Endothelial cell of umbilical vein (primary cell): ENCODE measurements around the gene FAAH.

Experiments
- CTCF ChIP-seq, 2 donors: IDR thresholded peaks; 1 replicate in 1 of 2; 2 replicates in 1 of 2; pipeline ENCODE4 v1.5.1; 2011; ENCODE audit warnings: low read length in 2 of 2, mild to moderate bottlenecking in 2 of 2, moderate library complexity in 2 of 2, control low read depth in 1 of 2, inconsistent platforms in 1 of 2, low read depth in 1 of 2; ENCODE audit not compliant: insufficient read depth in 1 of 2; ENCODE audit errors: extremely low read depth in 1 of 2
- EZH2 ChIP-seq: IDR thresholded peaks from 2 replicates; pipeline ENCODE4 v1.6.1; 2012; ENCODE audit warnings: borderline replicate concordance, low read depth, mild to moderate bottlenecking, moderate library complexity, low read length, inconsistent platforms; ENCODE audit not compliant: severe bottlenecking
- FOS ChIP-seq: IDR thresholded peaks from 2 replicates; pipeline ENCODE4 v1.6.1; 2011; ENCODE audit warnings: mild to moderate bottlenecking, low read length, moderate library complexity, borderline replicate concordance; ENCODE audit not compliant: insufficient read depth
- GATA2 ChIP-seq: IDR thresholded peaks from 2 replicates; pipeline ENCODE4 v1.7.0; 2011; ENCODE audit warnings: low read depth, mild to moderate bottlenecking, moderate library complexity, mixed read lengths, low read length; ENCODE audit not compliant: insufficient read length, insufficient read depth
- JUN ChIP-seq: IDR thresholded peaks from 2 replicates; pipeline ENCODE4 v1.6.1; 2011; ENCODE audit warnings: borderline replicate concordance, low read depth; ENCODE audit not compliant: insufficient read length, insufficient read depth
- MAX ChIP-seq: IDR thresholded peaks from 2 replicates; pipeline ENCODE4 v1.6.1; 2011; ENCODE audit not compliant: insufficient read depth, insufficient read length
- MYC ChIP-seq: IDR thresholded peaks from one replicate; pipeline ENCODE4 v1.6.1; 2011; ENCODE audit warnings: mild to moderate bottlenecking, low read depth, low read length
- POLR2A ChIP-seq: IDR thresholded peaks from 2 replicates; pipeline ENCODE4 v1.6.1; 2012; ENCODE audit warnings: low read depth, mild to moderate bottlenecking, control low read depth, low read length
- POLR2AphosphoS5 ChIP-seq: IDR thresholded peaks from 2 replicates; pipeline ENCODE4 v1.6.1; 2012; ENCODE audit warnings: low read depth, mild to moderate bottlenecking, control low read depth, low read length, moderate library complexity; ENCODE audit not compliant: insufficient read depth

- TF ChIP-seq CTCF (IDR thresholded peaks at IDR 0.05; ENCODE audit: extremely low read depth in 1 of 2, insufficient read depth in 1 of 2, low read depth in 1 of 2, low read length in 2 of 2) (no peak), POLR2A (no peak), JUN (no peak), FOS (no peak), POLR2AphosphoS5 (no peak), EZH2 (no peak), MYC (no peak), GATA2 (no peak), MAX (no peak)
These were observed 56.0 kb downstream of the FAAH start for GRCh38 chr1:46450160-46450517.
